Osteoblast (primary cell): ENCODE results near the gene ELAC1. TPM values are rescaled to one million over a fixed set of nuclear protein-coding genes. Genes with fewer than 3 reads are reported as not detected.

Experiments
- DNase-seq: peaks from one replicate; pipeline ENCODE4 v3.0.0; 2011; ENCODE audit warnings: low spot score, mixed read lengths; ENCODE audit not compliant: insufficient read length; ENCODE audit errors: missing footprints
- H2AFZ ChIP-seq: 2 replicates; pipeline ENCODE4 v1.6.0; 2011; ENCODE audit warnings: mild to moderate bottlenecking, low read length
- H3K27ac ChIP-seq: 2 replicates; pipeline ENCODE4 v1.5.1; 2011; ENCODE audit warnings: mild to moderate bottlenecking, low read depth, low read length, moderate library complexity
- H3K27me3 ChIP-seq: 2 replicates; pipeline ENCODE4 v1.6.0; 2012; ENCODE audit warnings: mild to moderate bottlenecking, control low read depth, inconsistent platforms, low read length, moderate library complexity; ENCODE audit not compliant: insufficient read depth
- H3K36me3 ChIP-seq: 2 replicates; pipeline ENCODE4 v1.5.1; 2011; ENCODE audit warnings: mild to moderate bottlenecking, low read length, control low read depth, moderate library complexity; ENCODE audit not compliant: insufficient read depth
- H3K4me1 ChIP-seq: 2 replicates; pipeline ENCODE4 v1.5.1; 2011; ENCODE audit warnings: mild to moderate bottlenecking, low read length, control low read depth, moderate library complexity; ENCODE audit not compliant: insufficient read depth
- H3K4me2 ChIP-seq: 2 replicates; pipeline ENCODE4 v1.6.0; 2011; ENCODE audit warnings: mild to moderate bottlenecking, low read length; ENCODE audit not compliant: insufficient read depth
- H3K4me3 ChIP-seq: fragments of 200-600 bp; sonication (generic); 3 replicates; pipeline ENCODE4 v1.5.1; 2012; ENCODE audit warnings: mild to moderate bottlenecking, low read length, inconsistent platforms; ENCODE audit not compliant: insufficient read depth
- H3K79me2 ChIP-seq: 2 replicates; pipeline ENCODE4 v1.6.0; 2012; ENCODE audit warnings: mild to moderate bottlenecking, low read length, control low read depth, inconsistent platforms; ENCODE audit not compliant: insufficient read depth
- H3K9me3 ChIP-seq: 2 replicates; pipeline ENCODE4 v1.5.1; 2011; ENCODE audit warnings: low read depth, low read length, control low read depth
- H4K20me1 ChIP-seq: 2 replicates; pipeline ENCODE4 v1.6.0; 2012; ENCODE audit warnings: mild to moderate bottlenecking, low read length, control low read depth; ENCODE audit not compliant: insufficient read depth
- CTCF ChIP-seq: IDR thresholded peaks from 2 replicates; pipeline ENCODE4 v1.5.1; 2011; ENCODE audit warnings: mild to moderate bottlenecking, low read depth, low read length, moderate library complexity; ENCODE audit errors: extremely low read depth
- total RNA-seq: library from RNA; depleted of rRNA; stranded (reverse); fragments of >200 nt; gene quantifications from 2 replicates; pipeline ENCODE4 v1.2.3, GENCODE V29; 2012

The ELAC1 gene
- total RNA-seq, 1 donor, result 6.5 TPM

GRCh38 chr18:51017140-51017879 lies 49.5 kb downstream of the ELAC1 start:
- no peak overlapping the region for H3K4me3 ChIP-seq
- no peaks in the 10 kb centered on the region for H3K27me3 ChIP-seq
- peaks cover 10% of the 10 kb centered on the region for H4K20me1 ChIP-seq
- H3K36me3 ChIP-seq, result no peaks in the 10 kb centered on the region
- H3K27ac ChIP-seq, result no peak overlapping the region
- no peaks in the 10 kb centered on the region for H3K9me3 ChIP-seq
- H3K79me2 ChIP-seq, result no peaks in the 10 kb centered on the region
- H3K4me2 ChIP-seq, result no peak overlapping the region
- no peak for TF ChIP-seq CTCF
- no peaks in the 10 kb centered on the region for H3K4me1 ChIP-seq
- H2AFZ ChIP-seq, result no peak overlapping the region
- no peak for DNase-seq

GRCh38 chr18:51020536-51020935 lies 52.7 kb downstream of the ELAC1 start:
- DNase-seq, result no peak
- H4K20me1 ChIP-seq, result peaks cover 10% of the 10 kb centered on the region
- no peaks in the 10 kb centered on the region for H3K36me3 ChIP-seq
- no peak overlapping the region for H3K4me2 ChIP-seq
- H3K79me2 ChIP-seq, result peaks cover 5% of the 10 kb centered on the region
- H3K27me3 ChIP-seq, result no peaks in the 10 kb centered on the region
- no peak overlapping the region for H2AFZ ChIP-seq
- no peaks in the 10 kb centered on the region for H3K9me3 ChIP-seq
- H3K27ac ChIP-seq, result no peak overlapping the region
- H3K4me1 ChIP-seq, result no peaks in the 10 kb centered on the region
- no peak overlapping the region for H3K4me3 ChIP-seq
- no peak for TF ChIP-seq CTCF

- peaks cover 7% of the 10 kb centered on the region for H3K79me2 ChIP-seq
- no peaks in the 10 kb centered on the region for H3K9me3 ChIP-seq
- no peaks in the 10 kb centered on the region for H3K27me3 ChIP-seq
- TF ChIP-seq CTCF, result no peak
- H3K4me1 ChIP-seq, result no peaks in the 10 kb centered on the region
- DNase-seq, result no peak
- no peaks in the 10 kb centered on the region for H3K36me3 ChIP-seq
- no peak overlapping the region for H3K4me2 ChIP-seq
- H3K4me3 ChIP-seq, result no peak overlapping the region
- no peak overlapping the region for H3K27ac ChIP-seq
- peaks cover 10% of the 10 kb centered on the region for H4K20me1 ChIP-seq
- H2AFZ ChIP-seq, result no peak overlapping the region
Observed at GRCh38 chr18:51021226-51021965, 53.6 kb downstream of the ELAC1 start.

- TF ChIP-seq CTCF, result no peak
- Histone ChIP-seq H3K27me3 (no peaks in the 10 kb centered on the region), H4K20me1 (peaks cover 3% of the 10 kb centered on the region), H3K79me2 (peaks cover 31% of the 10 kb centered on the region), H3K9me3 (no peaks in the 10 kb centered on the region), H2AFZ (no peak overlapping the region), H3K4me1 (peaks cover 18% of the 10 kb centered on the region), H3K4me3 (no peak overlapping the region), H3K4me2 (no peak overlapping the region), H3K27ac (no peak overlapping the region), H3K36me3 (no peaks in the 10 kb centered on the region)
- no peak for DNase-seq
Observed at GRCh38 chr18:51025512-51025911, 57.7 kb downstream of the ELAC1 start.
